HG02943 (cell line): Measurements from ENCODE around the gene BLOC1S2.
"Not testable (repeated sequence)": the region's sequence is repeated elsewhere in the genome, so short reads cannot be mapped to it uniquely, and the experiment has no call there.

Experiments used
- ATAC-seq: cut with Tn5 transposase; IDR thresholded peaks from one replicate; pipeline ENCODE4 v1.9.1; 2021; ENCODE audit warnings: mild to moderate bottlenecking, low read depth, moderate library complexity; ENCODE audit not compliant: unreplicated experiment

BLOC1S2 gene

GRCh38 chr10:100286051-100287033, at the start of gene BLOC1S2:
Gene BLOC1S2, minus strand, starts transcription at chr10:100286680. Its CDS starts 21 bp downstream, at chr10:100286659.
- peak; percentile 84 for ATAC-seq

GRCh38 chr10:100334762-100335161, 48.3 kb upstream of the BLOC1S2 start:
- ATAC-seq, result no peak

- no peak for ATAC-seq
These were observed 47.4 kb upstream of the BLOC1S2 start for GRCh38 chr10:100333661-100334440.

- ATAC-seq, result no peak
These were observed 46.6 kb upstream of the BLOC1S2 start for GRCh38 chr10:100333106-100333505.

- no peak for ATAC-seq
These were observed 43.6 kb upstream of the BLOC1S2 start, which contains the start of gene PKD2L1 for GRCh38 chr10:100330079-100330478. Gene PKD2L1, minus strand, starts transcription at chr10:100330228. Its CDS starts 125 bp downstream, at chr10:100330103.

- ATAC-seq, result no peak
These were observed 41.7 kb upstream of the BLOC1S2 start for GRCh38 chr10:100328198-100328597.

GRCh38 chr10:100327718-100328009, 41.2 kb upstream of the BLOC1S2 start:
- ATAC-seq, result no peak

GRCh38 chr10:100327007-100327717, 40.7 kb upstream of the BLOC1S2 start:
- ATAC-seq, result peak; percentile 90

- no peak for ATAC-seq
These were observed 38.7 kb upstream of the BLOC1S2 start for GRCh38 chr10:100325158-100325557.

- no peak for ATAC-seq
These were observed 33.4 kb upstream of the BLOC1S2 start for GRCh38 chr10:100319707-100320402.

GRCh38 chr10:100318207-100318606, 31.7 kb upstream of the BLOC1S2 start:
- no peak for ATAC-seq

GRCh38 chr10:100315615-100316014, 29.1 kb upstream of the BLOC1S2 start:
- no peak for ATAC-seq

GRCh38 chr10:100311298-100311697, 24.8 kb upstream of the BLOC1S2 start:
- ATAC-seq, result no peak

GRCh38 chr10:100307684-100308083, 21.2 kb upstream of the BLOC1S2 start:
- ATAC-seq, result no peak

- no peak for ATAC-seq
These were observed 20.4 kb upstream of the BLOC1S2 start for GRCh38 chr10:100306861-100307260.

- ATAC-seq, result no peak
These were observed 17.9 kb upstream of the BLOC1S2 start for GRCh38 chr10:100304414-100304813.

- ATAC-seq, result no peak
These were observed 17.3 kb upstream of the BLOC1S2 start for GRCh38 chr10:100303724-100304319.

GRCh38 chr10:100301123-100301522, 14.6 kb upstream of the BLOC1S2 start:
- ATAC-seq, result not testable (repeated sequence)

- no peak for ATAC-seq
These were observed 10.8 kb upstream of the BLOC1S2 start for GRCh38 chr10:100297242-100297641.

- no peak for ATAC-seq
These were observed 6.6 kb upstream of the BLOC1S2 start for GRCh38 chr10:100293066-100293465.
